GM19397 (cell line): ENCODE data around the gene MLH1.
"Not testable (repeated sequence)": the region's sequence is repeated elsewhere in the genome, so short reads cannot be mapped to it uniquely, and the experiment has no call there.

Experiments
- ATAC-seq: cut with Tn5 transposase; IDR thresholded peaks from one replicate; pipeline ENCODE4 v1.9.1; 2021; ENCODE audit warnings: mild to moderate bottlenecking, moderate library complexity; ENCODE audit not compliant: unreplicated experiment

MLH1 gene

DNA sequence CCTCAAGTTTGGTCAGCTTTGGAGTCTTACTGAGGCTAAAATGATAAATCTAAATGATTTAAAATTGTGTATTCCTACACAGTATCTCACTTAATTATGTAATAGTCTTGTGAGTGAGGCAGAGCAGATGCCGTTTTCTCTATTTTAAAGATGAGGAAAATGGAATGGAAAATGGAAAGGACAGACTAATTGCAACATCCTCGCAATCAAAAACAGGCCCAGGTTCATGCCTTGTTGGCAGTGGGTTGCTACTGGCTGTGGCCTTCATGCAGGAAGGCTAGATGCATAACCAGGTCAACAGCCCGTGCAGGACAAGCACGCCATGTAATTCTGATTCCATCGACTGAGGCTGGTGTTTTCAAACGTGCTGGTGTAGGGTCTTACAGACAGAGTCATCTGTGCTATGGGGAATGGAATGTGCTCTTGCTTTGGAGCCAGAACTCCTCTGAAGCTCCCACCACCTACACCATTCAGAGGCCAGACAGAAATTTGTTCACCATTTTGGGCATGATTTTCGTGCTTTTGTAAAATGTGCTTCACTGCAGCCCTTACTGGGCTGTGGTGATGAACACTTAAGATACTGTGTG, 37.9 kb downstream of the MLH1 start:
- ATAC-seq = no peak

DNA sequence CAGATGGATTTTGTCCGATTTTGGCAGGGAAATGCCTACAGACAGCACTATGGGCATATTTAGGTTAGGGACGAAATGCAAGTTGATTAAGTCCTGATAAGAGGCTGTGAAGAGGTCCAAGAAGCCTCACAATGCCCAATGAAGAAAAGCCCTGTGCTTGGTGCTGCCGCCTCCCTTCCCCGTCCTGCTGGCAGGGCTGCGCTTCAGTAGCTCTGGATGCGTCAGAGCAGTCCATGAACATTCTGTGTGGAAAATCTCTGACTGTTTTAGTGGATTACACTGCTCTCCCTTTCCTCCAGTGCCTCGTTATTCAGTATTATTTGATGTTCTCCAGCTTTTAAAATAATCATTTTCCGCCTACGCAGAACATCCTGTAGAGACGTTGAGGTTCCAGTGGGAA, 39.6 kb downstream of the MLH1 start:
- no peak for ATAC-seq

DNA sequence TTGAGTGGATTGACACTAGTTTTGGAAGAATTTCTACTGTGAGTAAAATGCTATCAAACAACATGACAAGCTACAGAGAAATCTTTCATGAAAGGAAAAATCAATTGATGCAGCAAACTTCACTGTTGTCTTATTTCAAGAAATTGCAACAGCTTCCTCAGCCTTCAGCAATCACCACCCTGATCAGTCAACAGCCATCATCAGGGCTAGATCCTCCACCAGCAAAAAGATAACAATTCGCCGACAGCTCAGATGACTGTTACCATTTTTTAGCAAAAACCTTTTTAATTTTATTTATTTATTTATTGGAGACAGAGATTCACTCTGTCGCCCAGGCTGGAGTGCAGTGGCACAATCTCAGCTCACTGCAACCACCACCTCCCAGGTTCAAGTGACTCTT, 44.0 kb downstream of the MLH1 start:
- no peak for ATAC-seq

DNA sequence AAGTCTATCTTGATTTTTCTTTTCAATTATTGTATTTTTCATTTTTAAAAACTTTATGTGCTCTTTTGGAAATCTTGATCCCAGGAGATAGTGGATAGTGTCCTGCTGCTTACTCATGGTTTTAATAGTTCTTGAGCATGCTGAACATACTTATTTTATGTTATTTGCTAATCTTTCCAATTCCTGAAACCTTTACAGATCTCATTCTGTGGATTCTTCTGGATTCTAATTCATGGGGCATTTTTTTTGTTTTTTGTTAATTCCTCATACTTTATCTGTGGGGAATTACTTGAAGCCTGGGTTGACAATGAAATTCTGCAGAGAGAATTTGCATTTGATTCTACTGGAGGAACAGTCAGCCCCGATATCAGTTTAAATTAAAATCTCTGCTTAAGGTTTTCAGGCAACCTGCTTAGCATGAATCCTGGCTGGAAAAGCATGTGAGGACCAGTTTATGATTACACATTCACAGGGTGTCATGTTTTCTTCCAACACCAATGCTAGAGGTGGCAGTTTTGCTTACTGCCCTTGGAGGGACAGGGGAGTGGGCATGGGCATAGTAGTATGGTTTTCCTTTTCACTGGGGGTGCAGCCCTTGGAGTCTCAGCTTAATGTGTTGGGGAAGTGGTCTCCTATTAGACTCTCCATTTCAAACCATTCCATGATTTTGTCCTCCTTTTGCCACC, 46.0 kb downstream of the MLH1 start:
- no peak for ATAC-seq

DNA sequence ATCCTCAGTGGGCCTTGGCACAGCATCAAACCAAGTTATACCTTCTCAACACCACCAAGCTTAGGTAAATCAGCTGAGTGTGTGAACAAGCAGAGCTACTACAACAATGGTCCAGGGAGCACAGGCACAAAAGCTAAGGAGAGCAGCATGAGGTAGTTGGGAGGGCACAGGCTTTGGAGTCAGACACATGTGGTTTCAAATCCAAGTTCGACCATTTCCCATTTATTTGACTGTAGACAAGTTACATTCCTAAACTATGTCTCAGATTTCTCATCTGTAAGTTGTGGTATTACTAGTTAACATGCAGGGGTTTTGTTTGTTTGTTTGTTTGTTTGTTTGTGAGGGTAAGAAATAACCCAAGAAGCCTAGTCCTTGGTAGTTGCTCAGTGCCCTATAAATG, 46.9 kb downstream of the MLH1 start:
- no peak for ATAC-seq

DNA sequence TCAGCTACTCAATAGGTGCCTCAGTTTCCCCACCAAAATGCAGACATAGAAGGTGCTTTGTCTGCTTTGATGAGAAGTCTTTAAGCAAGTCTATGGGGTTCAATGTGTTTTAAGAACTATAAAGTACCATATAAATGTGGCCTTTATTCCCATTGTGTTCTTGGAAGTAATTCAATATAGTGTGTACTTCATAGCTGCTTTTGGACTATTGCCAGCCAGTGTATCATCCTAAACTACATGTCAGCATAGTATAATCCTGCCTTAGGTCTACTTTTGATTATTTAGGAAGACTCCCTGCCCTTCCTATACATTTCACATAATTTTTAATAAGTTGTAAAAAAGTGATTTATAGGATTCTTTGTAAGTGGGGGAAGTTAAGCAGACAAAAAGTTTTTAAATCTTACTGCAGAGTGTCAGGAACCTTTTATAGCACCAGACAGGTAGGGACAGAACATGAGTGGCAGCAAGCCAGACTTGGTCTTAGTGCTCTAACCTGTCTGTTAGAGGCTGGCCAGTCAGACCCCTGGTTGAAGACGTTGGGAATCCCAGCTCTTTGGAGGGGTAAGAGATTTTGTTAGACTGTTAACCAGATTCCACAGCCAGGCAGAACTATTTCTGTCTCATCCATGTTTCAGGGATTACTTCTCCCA, 48.4 kb downstream of the MLH1 start:
- ATAC-seq = no peak

DNA sequence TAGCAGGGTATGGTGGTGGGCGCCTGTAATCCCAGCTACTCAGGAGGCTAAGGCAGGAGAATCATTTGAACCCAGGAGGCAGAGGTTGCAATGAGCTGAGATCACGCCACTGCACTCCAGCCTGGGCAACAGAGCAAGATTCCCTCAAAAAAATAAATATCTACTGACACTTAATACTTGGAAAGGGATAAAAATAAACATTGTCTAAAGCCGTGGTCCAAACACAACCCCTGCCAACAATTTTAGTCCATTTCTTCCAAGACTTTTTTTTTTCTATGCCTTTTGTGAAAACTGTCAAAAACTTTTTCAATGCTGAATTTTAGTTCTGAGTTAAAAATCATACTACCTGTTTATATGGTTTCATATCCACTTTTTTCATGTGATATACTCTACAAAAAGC, 49.4 kb downstream of the MLH1 start:
- ATAC-seq = not testable (repeated sequence)

DNA sequence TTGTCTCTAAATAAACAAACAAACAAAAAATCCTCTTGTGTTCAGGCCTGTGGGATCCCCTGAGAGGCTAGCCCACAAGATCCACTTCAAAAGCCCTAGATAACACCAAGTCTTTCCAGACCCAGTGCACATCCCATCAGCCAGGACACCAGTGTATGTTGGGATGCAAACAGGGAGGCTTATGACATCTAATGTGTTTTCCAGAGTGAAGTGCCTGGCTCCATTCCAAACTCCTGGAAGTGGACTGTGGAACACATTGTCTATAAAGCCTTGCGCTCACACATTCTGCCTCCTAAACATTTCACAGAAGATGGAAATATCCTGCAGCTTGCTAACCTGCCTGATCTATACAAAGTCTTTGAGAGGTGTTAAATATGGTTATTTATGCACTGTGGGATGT, 57.0 kb downstream of the MLH1 start:
- ATAC-seq = no peak

DNA sequence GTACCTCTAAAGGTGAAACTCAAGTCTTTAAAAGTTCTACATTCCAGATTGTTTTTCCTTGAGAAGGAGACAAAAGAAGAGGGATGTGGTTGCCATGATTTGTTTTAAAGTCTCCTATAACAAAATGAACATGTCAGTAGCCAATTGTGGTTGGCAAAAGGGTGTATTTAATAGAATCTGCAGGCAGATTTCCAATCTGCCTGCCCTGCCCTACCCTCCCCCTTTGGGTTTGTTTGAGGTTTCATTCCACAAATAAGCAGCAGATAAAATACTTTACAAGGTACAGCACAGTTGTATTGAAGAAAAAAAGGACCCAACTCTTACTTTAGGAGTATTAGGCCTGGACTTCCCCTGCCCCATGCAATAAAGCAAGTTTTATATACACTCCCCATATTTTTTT, 59.5 kb downstream of the MLH1 start:
- ATAC-seq = no peak

DNA sequence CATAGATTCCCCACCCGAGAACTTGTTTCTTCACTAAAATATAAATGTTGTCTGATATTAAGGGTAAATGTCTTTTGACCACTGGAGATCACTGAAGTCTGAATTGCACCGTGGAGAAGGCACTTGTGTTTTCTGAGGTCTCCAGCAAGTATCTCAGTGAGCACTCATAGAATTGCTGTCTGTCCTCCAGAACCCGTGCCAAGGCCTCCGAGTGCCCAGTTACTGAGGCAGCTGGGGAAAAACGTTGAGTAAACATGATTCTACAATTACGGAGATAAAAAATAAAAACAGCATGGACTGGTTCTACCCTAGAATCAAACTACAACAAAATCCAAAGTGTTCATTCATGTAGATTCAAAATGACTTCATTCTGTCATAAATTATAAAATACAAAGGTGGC, 60.0 kb downstream of the MLH1 start:
- ATAC-seq = no peak

DNA sequence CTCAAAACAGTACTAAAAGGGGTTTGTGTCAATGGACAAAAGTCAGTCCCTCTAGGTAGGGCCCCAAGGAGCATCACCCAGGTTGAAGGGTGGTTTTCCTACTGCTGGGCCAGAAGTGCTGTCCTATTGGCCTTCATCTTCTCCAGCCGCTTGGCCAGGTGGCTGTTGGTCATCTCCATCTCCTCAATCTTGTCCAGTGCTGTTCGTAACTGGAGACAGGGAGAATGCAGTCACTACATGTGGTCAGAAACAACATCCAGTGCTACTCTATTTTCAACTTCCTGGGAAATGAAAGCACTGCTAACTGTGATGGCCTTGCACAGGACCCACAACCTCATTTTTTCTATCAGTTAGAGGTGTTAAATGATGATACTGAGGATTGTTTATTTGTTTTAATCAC, 60.4 kb downstream of the MLH1 start:
- no peak for ATAC-seq

DNA sequence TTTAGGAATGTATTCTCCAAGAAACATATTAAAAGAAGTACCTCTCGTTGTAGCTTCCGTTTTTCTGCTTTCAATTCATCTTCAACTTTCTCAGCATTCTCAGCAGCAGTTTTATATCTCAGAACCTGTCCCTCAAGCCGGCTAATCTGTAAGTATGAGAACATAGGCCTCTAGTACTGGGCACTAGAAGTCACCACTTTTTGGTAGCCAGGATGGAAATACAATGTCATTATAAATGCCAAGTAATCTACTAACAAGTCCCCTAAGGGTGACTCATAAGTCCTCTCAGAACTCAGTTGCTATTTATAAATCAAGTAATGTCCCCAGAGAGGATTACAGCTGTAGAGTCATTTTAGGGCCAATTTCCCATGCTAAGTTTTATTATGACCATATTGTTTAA, 61.1 kb downstream of the MLH1 start:
- no peak for ATAC-seq

DNA sequence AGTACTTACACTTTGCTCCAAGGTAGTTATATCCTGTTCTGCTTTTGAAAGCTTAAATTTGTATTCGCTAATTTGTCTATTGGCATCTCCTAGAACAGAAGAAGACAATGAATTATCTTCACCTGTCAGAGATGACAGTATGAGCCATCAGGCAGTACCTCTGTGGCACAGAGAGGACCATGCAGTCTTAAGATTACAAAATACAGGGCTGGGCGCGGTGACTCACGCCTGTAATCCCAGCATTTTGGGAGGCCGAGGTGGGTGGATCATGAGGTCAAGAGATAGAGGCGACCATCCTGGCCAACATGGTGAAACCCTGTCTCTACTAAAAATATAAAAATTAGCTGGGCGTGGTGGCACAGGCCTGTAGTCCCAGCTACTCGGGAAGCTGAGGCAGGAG, 61.8 kb downstream of the MLH1 start:
- not testable (repeated sequence) for ATAC-seq

DNA sequence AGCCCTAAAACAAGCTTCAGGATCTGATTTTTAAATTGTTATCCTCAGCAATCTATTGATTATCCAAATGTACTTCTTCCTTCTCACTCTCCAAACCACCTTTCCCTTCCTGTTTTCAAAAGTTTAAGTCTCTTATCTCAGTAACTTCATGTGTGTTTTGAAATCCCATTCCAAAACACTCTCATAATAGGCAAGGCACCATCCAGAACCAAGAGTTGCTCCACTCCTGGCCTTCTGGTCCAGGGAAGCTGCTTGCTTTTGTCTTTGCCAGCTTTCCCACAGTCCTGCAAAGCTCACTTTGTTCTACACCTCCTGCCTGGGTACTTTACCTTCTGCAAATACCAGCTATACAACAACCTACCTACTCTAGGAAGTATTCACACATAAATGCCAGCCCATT, 63.5 kb downstream of the MLH1 start:
- ATAC-seq = no peak

DNA sequence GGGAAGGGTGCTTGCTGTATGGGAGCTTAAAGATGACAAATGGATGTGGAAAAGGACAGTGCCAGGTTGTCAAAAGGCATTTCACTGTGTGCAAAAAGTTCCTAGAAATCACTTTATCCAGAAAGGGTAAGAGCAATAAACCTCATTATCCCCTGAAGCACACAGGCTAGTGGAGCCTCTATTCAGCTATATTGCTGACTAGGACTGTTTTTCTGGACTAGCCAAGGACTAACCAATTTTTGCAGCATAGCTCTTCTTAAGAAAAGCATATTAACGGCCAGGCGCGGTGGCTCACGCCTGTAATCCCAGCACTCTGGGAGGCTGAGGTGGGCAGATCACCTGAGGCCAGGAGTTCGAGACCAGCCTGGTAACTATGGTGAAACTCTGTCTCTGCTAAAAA, 64.8 kb downstream of the MLH1 start:
- no peak for ATAC-seq

DNA sequence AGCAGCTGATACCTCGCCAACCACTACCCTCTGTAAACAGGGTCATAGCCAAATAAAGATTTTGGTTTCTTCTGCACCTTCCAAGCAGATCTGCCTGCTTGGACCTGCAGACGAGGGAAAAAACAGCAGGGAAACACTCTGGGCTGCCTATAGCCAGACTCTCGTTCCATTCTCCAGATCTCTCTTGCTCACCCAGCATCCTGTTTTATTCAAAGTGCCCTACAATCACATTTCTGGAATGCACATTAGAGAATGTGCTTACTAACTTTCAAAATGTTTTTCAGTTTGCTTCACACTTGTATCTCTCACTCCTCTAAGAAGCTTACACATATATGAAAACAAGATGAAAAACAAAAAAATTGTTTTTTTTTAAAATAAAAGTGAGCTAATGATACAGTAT, 71.4 kb downstream of the MLH1 start:
- ATAC-seq = no peak

DNA sequence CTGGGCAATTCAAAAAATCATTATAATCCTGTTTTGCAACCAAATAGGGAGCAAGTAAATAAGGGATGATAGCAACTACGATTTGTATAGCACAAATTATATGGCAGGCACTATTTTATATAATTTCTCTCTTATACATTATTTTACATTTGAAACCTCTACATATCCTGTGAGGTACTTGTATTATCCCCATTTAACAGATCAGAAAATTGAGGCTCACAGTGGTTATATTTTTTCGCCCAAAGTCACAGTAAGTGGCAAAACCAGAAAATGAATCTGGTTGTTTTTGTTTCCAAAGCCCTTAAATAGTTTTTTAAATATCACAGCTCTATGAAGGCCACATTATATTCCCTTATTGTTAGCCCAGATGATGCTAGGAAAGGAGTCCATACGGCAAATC, 74.3 kb downstream of the MLH1 start:
- ATAC-seq = no peak

DNA sequence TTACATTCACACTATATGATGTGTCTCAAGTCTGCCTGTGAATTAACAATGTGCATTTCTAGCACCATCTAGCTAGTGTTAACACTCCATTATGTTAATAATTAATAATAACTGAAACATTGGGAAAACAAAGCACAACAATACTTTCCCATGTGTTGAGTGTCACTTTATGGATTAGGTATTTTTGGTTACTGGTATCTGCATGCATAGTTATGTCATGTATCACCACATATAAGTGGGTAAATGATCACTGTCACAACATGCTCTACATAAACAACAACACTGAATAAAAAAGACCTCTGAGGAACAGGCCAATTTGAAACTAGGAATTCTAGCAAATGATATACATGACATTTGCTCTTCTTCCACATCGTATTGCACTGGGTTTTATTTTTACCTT, 74.7 kb downstream of the MLH1 start:
- ATAC-seq = no peak

DNA sequence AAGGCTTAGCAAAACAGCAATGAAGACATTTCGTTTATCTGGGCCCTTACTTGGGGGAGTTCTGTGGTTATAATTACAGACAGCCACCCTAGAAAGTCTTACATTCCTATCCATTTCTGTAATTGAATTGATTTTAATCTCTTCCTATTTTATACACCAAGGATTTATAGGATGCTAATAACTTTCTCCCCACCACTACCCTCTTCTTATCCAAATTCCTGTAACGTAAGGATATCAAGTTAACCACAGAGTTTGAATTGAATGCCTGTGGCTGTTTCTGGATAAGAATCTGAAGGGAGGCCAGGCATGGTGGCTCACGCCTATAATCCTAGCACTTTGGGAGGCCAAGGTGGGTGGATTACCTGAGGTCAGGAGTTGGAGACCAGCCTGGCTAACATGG, 78.6 kb downstream of the MLH1 start:
- ATAC-seq = no peak

DNA sequence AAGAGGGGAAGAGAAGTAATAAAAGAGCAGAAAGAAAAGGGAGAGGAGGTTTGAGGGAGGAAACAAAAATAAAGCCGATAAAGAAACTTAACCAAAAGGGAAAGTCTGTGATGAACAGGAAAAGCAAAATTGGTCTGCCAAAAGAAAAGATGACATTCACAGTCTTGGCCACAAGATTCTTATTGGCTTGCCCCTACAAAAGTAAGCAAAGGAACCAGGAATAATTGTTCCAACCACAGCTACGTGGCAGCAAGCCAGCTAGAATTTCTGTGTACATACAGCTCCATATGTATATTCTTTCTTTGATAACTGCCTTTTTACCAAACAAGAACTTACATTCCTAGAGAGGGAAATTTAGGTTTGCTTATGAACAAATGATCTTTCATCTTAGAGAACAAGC, 79.6 kb downstream of the MLH1 start:
- ATAC-seq = no peak

DNA sequence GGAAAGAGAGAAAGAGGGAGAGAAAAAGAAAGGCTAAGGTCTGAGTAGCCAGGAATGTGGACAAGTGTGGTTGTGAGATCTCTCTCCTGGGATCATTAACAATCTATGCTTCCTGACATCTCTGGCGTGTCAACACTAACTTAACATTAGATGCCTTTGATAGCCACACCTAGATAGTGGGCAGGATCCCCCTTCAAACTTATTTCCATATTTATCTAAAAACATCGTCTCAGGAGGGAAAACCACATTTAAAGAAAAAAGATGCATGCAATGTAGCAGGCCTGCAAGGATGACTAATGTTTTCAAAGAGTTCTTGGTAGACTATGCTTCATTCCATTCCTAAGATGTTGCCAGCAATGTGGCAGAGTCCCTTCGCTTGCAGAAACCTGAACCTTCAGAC, 80.9 kb downstream of the MLH1 start:
- no peak for ATAC-seq

DNA sequence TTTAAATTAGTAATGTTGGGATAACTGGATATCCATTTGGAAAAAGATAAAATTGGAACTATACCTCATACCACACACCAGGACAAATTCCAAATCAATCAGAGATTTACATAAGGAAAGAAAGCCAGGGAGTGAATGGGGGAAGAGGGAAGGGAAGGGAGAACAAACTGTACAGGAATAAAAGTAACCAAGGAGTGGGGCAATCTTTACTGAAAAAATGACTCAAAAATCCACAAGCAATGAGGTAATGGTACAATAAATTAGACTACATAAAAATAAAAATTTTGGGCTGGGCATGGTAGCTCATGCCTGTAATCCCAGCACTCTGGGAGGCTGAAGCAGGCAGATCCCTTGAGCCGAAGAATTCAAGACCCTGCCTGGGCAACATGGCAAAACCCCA, 82.6 kb downstream of the MLH1 start:
- ATAC-seq = no peak

DNA sequence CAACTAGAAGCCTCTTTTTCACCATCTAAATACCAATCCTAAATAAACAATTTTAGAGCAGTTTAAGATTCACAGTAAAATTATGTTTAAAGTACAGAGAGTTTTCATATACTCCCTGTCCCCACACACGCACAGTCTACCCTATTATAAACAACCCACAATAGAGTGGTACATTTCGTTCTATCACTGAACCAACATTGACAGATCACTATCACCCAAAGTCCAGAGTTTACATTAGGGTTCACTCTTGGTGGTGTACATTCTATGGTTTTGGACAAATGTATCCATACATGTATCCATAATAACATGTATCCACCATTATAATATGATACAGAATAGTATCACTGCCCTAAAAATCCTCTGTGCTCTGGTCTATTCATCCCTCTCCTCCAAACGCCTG, 89.0 kb downstream of the MLH1 start:
- no peak for ATAC-seq
